ENCODE data around the gene TRIM42.

Gene TRIM42

DNA sequence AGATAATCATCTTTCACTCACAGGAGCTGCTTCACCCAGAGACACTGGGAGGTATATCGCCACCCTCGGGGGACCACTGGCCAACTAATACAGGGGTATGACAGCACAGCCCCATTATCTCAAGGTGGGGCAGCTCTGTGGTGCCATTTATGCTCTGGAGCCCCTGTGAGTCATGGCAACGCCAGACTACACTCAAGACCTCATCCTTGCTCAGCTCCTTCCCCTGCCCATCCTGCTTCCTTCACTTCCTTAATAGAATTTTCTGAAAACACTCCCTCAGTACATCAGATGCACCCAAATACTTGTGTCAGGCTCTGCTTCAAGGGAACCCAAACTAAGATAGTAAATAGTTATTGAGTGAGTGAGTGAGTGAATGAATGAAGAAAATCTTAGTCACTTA lies 45.7 kb downstream of the TRIM42 start:
- FAIRE-seq (no peak), DNase-seq (ENCODE audit: insufficient read length, low spot score) (no peak)
- TF ChIP-seq PAX5 (IDR thresholded peaks at IDR 0.05; ENCODE audit: insufficient read depth, low read length, severe bottlenecking) = no peak
- TF ChIP-seq POLR2A (IDR thresholded peaks at IDR 0.05; ENCODE audit: low read depth, low read length) = no peak
- no peak for TF ChIP-seq POLR2AphosphoS5 (IDR thresholded peaks at IDR 0.05; ENCODE audit: low read depth, low read length)
- no peak for TF ChIP-seq POU2F2 (IDR thresholded peaks at IDR 0.05; ENCODE audit: low read depth, low read length)
- no peak for TF ChIP-seq SPI1 (IDR thresholded peaks at IDR 0.05; ENCODE audit: low read depth, low read length)
- no peak for TF ChIP-seq TAF1 (IDR thresholded peaks at IDR 0.05; ENCODE audit: low read depth, low read length)

GRCh38 chr3:140724856-140725812 lies 47.3 kb downstream of the TRIM42 start:
- TF ChIP-seq POU2F2 (IDR thresholded peaks at IDR 0.05; ENCODE audit: low read depth, low read length) (no peak), POLR2A (IDR thresholded peaks at IDR 0.05; ENCODE audit: low read depth, low read length) (no peak), TAF1 (IDR thresholded peaks at IDR 0.05; ENCODE audit: low read depth, low read length) (no peak), PAX5 (IDR thresholded peaks at IDR 0.05; ENCODE audit: insufficient read depth, low read length, severe bottlenecking) (no peak), SPI1 (IDR thresholded peaks at IDR 0.05; ENCODE audit: low read depth, low read length) (no peak), POLR2AphosphoS5 (IDR thresholded peaks at IDR 0.05; ENCODE audit: low read depth, low read length) (no peak)
- no peak for FAIRE-seq
- DNase-seq (ENCODE audit: insufficient read length, low spot score) = no peak

DNA sequence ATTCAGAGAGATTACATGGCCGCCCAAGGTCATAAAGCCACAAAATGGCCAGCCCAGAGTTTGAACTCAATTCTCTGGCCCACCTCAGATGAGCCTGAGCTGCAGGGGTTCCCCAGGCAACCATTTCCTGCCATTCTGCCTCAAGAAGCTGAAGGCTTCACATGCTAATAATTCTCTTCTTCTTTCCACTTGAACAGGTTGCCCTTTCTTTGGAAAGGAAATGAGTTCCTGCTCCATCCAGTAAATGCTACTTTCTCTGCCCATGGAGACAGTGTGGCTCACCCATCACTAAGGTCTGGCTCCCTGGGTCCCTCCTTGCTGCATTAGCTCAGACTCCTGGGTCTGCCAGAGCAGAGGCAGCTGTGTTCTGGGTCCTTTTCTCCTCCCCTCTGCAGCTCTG lies 48.2 kb downstream of the TRIM42 start:
- TF ChIP-seq TAF1 (IDR thresholded peaks at IDR 0.05; ENCODE audit: low read depth, low read length) = no peak
- no peak for FAIRE-seq
- DNase-seq (ENCODE audit: insufficient read length, low spot score) = no peak

DNA sequence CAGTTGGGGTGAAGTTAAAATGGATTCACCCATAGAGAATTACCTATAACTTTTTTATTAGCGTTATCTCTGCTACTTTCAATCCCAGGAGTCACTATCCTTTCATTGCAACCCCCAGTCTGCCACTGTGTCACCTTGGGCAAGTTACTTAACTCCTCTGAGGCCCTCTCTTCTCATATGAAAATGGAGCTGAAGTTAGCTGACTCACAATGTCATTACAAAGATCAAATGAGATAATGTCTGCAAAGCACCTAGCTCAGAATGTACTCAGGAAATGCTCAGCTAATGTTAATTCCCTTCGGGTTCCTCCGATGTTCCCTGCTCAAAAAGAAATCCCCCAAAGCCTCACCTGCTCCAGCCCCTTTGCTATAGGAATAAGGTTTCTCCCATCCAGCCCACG lies 50.0 kb downstream of the TRIM42 start:
- no peak for FAIRE-seq

DNA sequence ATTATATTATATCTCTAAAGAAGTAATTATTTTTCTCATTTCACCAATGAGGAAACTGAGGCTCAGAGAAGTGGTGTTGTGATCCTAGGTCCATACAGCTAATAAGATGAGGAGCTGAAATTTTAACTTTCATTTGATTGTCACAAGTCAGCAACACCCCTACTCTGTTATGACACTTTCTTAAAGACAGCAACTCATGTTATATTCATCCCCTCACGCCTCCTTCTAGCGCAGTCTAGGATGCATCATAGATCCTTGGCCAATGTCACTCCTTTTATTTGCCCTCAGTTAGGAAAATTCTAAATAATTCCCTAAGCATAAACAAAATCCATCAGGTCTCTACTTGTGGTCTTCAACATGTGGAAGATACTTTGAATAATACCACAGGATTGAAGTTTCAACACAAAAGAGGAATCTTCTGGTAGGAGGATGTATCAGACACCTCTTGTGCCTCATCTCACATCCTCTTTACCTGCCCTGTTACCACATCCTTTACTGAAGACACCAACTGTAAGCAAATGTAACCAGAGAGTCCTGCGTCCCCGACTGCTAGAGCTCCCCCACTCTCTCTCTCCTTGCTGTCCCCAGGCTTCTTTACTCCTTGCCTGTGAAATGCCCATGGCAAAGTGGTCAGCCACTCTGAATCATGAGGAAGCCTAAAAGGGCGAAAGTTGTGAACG lies 53.7 kb downstream of the TRIM42 start:
- TF ChIP-seq SPI1 (IDR thresholded peaks at IDR 0.05; ENCODE audit: low read depth, low read length) (peak; percentile 40; the same call in 1 of the 2 replicates), TAF1 (IDR thresholded peaks at IDR 0.05; ENCODE audit: low read depth, low read length) (no peak), POLR2A (IDR thresholded peaks at IDR 0.05; ENCODE audit: low read depth, low read length) (no peak), POU2F2 (IDR thresholded peaks at IDR 0.05; ENCODE audit: low read depth, low read length) (no peak), PAX5 (IDR thresholded peaks at IDR 0.05; ENCODE audit: insufficient read depth, low read length, severe bottlenecking) (no peak)
- FAIRE-seq = no peak
- no peak for DNase-seq (ENCODE audit: insufficient read length, low spot score)

More for the DNA sequence above, 50.0 kb downstream of the TRIM42 start:
- no peak for TF ChIP-seq POLR2A (IDR thresholded peaks at IDR 0.05; ENCODE audit: low read depth, low read length)
- TF ChIP-seq TAF1 (IDR thresholded peaks at IDR 0.05; ENCODE audit: low read depth, low read length) = no peak
- no peak for TF ChIP-seq POU2F2 (IDR thresholded peaks at IDR 0.05; ENCODE audit: low read depth, low read length)
- TF ChIP-seq POLR2AphosphoS5 (IDR thresholded peaks at IDR 0.05; ENCODE audit: low read depth, low read length) = no peak
- no peak for TF ChIP-seq PAX5 (IDR thresholded peaks at IDR 0.05; ENCODE audit: insufficient read depth, low read length, severe bottlenecking)
- TF ChIP-seq SPI1 (IDR thresholded peaks at IDR 0.05; ENCODE audit: low read depth, low read length) = no peak
- no peak for DNase-seq (ENCODE audit: insufficient read length, low spot score)

- FAIRE-seq (no peak), DNase-seq (ENCODE audit: insufficient read length, low spot score) (no peak)
- TF ChIP-seq PAX5 (IDR thresholded peaks at IDR 0.05; ENCODE audit: insufficient read depth, low read length, severe bottlenecking) = no peak
- no peak for TF ChIP-seq POLR2AphosphoS5 (IDR thresholded peaks at IDR 0.05; ENCODE audit: low read depth, low read length)
Measured at GRCh38 chr3:140733623-140734022, 55.8 kb downstream of the TRIM42 start.

DNA sequence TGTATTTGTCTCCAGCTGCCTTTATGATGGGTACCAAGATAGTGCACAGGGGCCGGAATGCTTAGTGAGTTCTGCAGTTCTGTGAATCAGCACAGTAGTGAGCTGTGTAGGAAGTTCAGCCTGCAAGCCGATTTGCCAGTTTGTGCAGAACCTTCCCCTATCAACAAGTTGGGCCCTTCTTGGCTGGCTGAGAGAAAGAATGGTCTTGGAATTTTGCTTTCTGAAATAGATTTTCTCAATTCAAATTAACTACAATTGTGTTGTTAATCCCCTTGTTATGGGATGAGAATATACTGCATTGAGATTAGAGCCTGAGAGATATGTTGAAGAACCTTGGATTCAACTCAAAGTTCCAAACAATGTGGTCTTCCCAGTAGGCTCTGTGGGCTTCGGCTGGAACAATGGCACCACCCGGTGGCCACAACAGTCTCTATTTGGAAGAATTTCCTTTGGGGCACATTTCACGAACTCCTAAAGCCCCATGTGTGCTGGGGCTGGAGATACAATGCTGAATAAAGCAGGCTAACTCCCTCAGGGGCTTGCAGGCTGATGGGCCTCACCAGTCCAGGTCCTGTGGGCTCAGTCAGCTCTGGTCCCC lies 59.1 kb downstream of the TRIM42 start:
- DNase-seq (ENCODE audit: insufficient read length, low spot score) (no peak), FAIRE-seq (no peak)
- no peak for TF ChIP-seq TAF1 (IDR thresholded peaks at IDR 0.05; ENCODE audit: low read depth, low read length)
- TF ChIP-seq POLR2AphosphoS5 (IDR thresholded peaks at IDR 0.05; ENCODE audit: low read depth, low read length) = no peak
- no peak for TF ChIP-seq SPI1 (IDR thresholded peaks at IDR 0.05; ENCODE audit: low read depth, low read length)
- no peak for TF ChIP-seq POLR2A (IDR thresholded peaks at IDR 0.05; ENCODE audit: low read depth, low read length)
- no peak for TF ChIP-seq POU2F2 (IDR thresholded peaks at IDR 0.05; ENCODE audit: low read depth, low read length)
- TF ChIP-seq PAX5 (IDR thresholded peaks at IDR 0.05; ENCODE audit: insufficient read depth, low read length, severe bottlenecking) = no peak

DNA sequence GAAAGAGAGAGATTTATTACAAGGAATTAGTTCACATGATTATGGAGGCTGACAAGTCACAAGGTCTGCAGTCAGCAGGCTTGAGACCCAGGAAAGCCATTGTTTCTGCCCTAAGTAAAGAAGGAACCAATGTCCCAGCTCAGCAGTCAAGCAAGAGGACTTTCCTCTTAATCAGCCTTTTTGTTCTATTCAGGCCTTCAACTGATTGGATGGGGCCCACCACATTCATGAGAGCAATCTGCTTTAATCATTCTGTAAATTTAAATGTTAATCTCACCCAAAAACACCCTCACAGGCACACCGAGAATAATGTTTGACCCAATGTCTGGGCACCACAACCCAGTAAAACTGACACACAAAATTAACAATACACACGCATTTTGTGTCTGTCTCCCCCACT lies 64.3 kb downstream of the TRIM42 start:
- DNase-seq (ENCODE audit: insufficient read length, low spot score) (no peak), FAIRE-seq (no peak)
- no peak for TF ChIP-seq PAX5 (IDR thresholded peaks at IDR 0.05; ENCODE audit: insufficient read depth, low read length, severe bottlenecking)
- TF ChIP-seq SPI1 (IDR thresholded peaks at IDR 0.05; ENCODE audit: low read depth, low read length) = no peak
- no peak for TF ChIP-seq POLR2AphosphoS5 (IDR thresholded peaks at IDR 0.05; ENCODE audit: low read depth, low read length)
- no peak for TF ChIP-seq POU2F2 (IDR thresholded peaks at IDR 0.05; ENCODE audit: low read depth, low read length)
- TF ChIP-seq TAF1 (IDR thresholded peaks at IDR 0.05; ENCODE audit: low read depth, low read length) = no peak
- no peak for TF ChIP-seq POLR2A (IDR thresholded peaks at IDR 0.05; ENCODE audit: low read depth, low read length)

DNA sequence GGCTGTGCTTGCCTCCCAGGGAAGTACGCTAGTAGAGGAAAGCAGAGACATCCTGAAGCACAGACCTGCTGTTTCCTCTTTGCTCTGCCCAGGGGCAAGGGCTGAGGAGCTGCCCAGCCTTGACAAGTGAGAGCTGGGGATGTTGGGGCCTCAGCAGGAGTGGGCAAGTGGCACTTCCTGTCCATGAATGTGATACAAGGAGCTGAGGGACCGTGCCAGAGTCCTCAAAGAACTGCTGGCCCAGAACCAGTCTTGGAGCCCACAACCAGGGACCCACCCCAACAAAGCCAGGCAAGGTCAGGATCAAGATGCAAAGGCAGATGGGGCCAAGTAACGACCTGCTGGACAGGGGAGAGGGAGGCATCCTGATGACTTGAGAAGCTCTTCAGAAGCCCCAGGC lies 70.3 kb downstream of the TRIM42 start:
- FAIRE-seq (no peak), DNase-seq (ENCODE audit: insufficient read length, low spot score) (no peak)
- TF ChIP-seq TAF1 (IDR thresholded peaks at IDR 0.05; ENCODE audit: low read depth, low read length) = no peak
- TF ChIP-seq PAX5 (IDR thresholded peaks at IDR 0.05; ENCODE audit: insufficient read depth, low read length, severe bottlenecking) = no peak
- no peak for TF ChIP-seq POLR2AphosphoS5 (IDR thresholded peaks at IDR 0.05; ENCODE audit: low read depth, low read length)
